Measurements from ENCODE around the gene PARP4. TPM values are rescaled to one million over a fixed set of nuclear protein-coding genes. Genes with fewer than 3 reads are reported as not detected.
"Not testable (repeated sequence)": the region's sequence is repeated elsewhere in the genome, so short reads cannot be mapped to it uniquely, and the experiment has no call there.

PARP4 gene
- total RNA-seq, 2 donors from 2014 or later, result 28.3 to 48.8 TPM

GRCh38 chr13:24495151-24495729 is 17.3 kb downstream of the PARP4 start:
- no peak overlapping the region for H3K4me3 ChIP-seq
- no peaks in the 10 kb centered on the region for H3K9me3 ChIP-seq
- H3K36me3 ChIP-seq, result peaks cover 63% of the 10 kb centered on the region
- no peaks in the 10 kb centered on the region for H3K27me3 ChIP-seq (replicated peaks; ENCODE audit: insufficient read depth)
- H3K27ac ChIP-seq, result no peak overlapping the region
- TF ChIP-seq CTCF (IDR thresholded peaks at IDR 0.05), result no peak
- ATAC-seq (ENCODE audit: insufficient number of reproducible peaks, low FRiP score, low read depth) (no peak), DNase-seq (ENCODE audit: low spot score) (no peak)
- no peaks in the 10 kb centered on the region for H3K4me1 ChIP-seq (ENCODE audit: control insufficient read depth in 1 of 2, low read depth in 2 of 2)

GRCh38 chr13:24493356-24493755 is 19.2 kb downstream of the PARP4 start:
- Histone ChIP-seq H3K4me3 (no peak overlapping the region), H3K27me3 (replicated peaks; ENCODE audit: insufficient read depth) (no peaks in the 10 kb centered on the region), H3K4me1 (ENCODE audit: control insufficient read depth in 1 of 2, low read depth in 2 of 2) (no peaks in the 10 kb centered on the region), H3K36me3 (peaks cover 75% of the 10 kb centered on the region), H3K9me3 (no peaks in the 10 kb centered on the region), H3K27ac (no peak overlapping the region)
- no peak for ATAC-seq (ENCODE audit: insufficient number of reproducible peaks, low FRiP score, low read depth)
- no peak for TF ChIP-seq CTCF (IDR thresholded peaks at IDR 0.05)
- DNase-seq (ENCODE audit: low spot score), result no peak

GRCh38 chr13:24491845-24492244 is 20.7 kb downstream of the PARP4 start:
- DNase-seq (ENCODE audit: low spot score), result no peak
- TF ChIP-seq CTCF (IDR thresholded peaks at IDR 0.05), result no peak
- ATAC-seq (ENCODE audit: insufficient number of reproducible peaks, low FRiP score, low read depth), result no peak
- H3K4me3 ChIP-seq, result no peak overlapping the region
- H3K9me3 ChIP-seq, result no peaks in the 10 kb centered on the region
- H3K27me3 ChIP-seq (replicated peaks; ENCODE audit: insufficient read depth), result no peaks in the 10 kb centered on the region
- H3K27ac ChIP-seq, result no peak overlapping the region
- no peaks in the 10 kb centered on the region for H3K4me1 ChIP-seq (ENCODE audit: control insufficient read depth in 1 of 2, low read depth in 2 of 2)
- H3K36me3 ChIP-seq, result peaks cover 67% of the 10 kb centered on the region

- ATAC-seq (ENCODE audit: insufficient number of reproducible peaks, low FRiP score, low read depth) (no peak), DNase-seq (ENCODE audit: low spot score) (no peak)
- Histone ChIP-seq H3K36me3 (peaks cover 57% of the 10 kb centered on the region), H3K9me3 (no peaks in the 10 kb centered on the region), H3K27me3 (replicated peaks; ENCODE audit: insufficient read depth) (no peaks in the 10 kb centered on the region), H3K4me3 (no peak overlapping the region), H3K4me1 (ENCODE audit: control insufficient read depth in 1 of 2, low read depth in 2 of 2) (no peaks in the 10 kb centered on the region), H3K27ac (no peak overlapping the region)
- TF ChIP-seq CTCF (IDR thresholded peaks at IDR 0.05), result no peak
Measured at GRCh38 chr13:24489721-24490120, 22.9 kb downstream of the PARP4 start.

- ATAC-seq (ENCODE audit: insufficient number of reproducible peaks, low FRiP score, low read depth); H3K4me1 ChIP-seq (ENCODE audit: control insufficient read depth in 1 of 2, low read depth in 2 of 2): not testable (repeated sequence)
- H3K36me3 ChIP-seq, result peaks cover 58% of the 10 kb centered on the region
Measured at GRCh38 chr13:24488092-24488491, 24.5 kb downstream of the PARP4 start.

GRCh38 chr13:24486017-24486657 is 26.4 kb downstream of the PARP4 start:
- not testable (repeated sequence) for H3K4me1 ChIP-seq (ENCODE audit: control insufficient read depth in 1 of 2, low read depth in 2 of 2); H3K27ac ChIP-seq; DNase-seq (ENCODE audit: low spot score); H3K27me3 ChIP-seq (replicated peaks; ENCODE audit: insufficient read depth); H3K4me3 ChIP-seq; H3K9me3 ChIP-seq; ATAC-seq (ENCODE audit: insufficient number of reproducible peaks, low FRiP score, low read depth)
- peaks cover 59% of the 10 kb centered on the region for H3K36me3 ChIP-seq

More at GRCh38 chr13:24488092-24488491, 24.5 kb downstream of the PARP4 start:
- not testable (repeated sequence) for DNase-seq (ENCODE audit: low spot score); H3K9me3 ChIP-seq; H3K27me3 ChIP-seq (replicated peaks; ENCODE audit: insufficient read depth); H3K4me3 ChIP-seq; H3K27ac ChIP-seq

Data from thoracic aorta (tissue), 2 donors.